ENCODE data around the gene TRIM8. TPM values are rescaled to one million over a fixed set of nuclear protein-coding genes. Genes with fewer than 3 reads are reported as not detected.

Gene TRIM8
- total RNA-seq, 2 donors from 2014 or later = 27.7 to 32.7 TPM

GRCh38 chr10:102605712-102606111 lies 38.6 kb upstream of the TRIM8 start:
- 87 to 95% methylated on average over 3 to 5 of the region's 5 CpGs for WGBS, 2 experiments (ENCODE audit: insufficient coverage in 1 of 2, insufficient read length in 1 of 2)
- H3K4me3 ChIP-seq (ENCODE audit: low read length) = no peak overlapping the region
- H3K9me3 ChIP-seq (ENCODE audit: control insufficient read depth, low read length) = no peaks in the 10 kb centered on the region
- no peak for DNase-seq
- Mint-ChIP-seq H3K36me3 (ENCODE audit: low read depth) (peaks cover 30% of the 10 kb centered on the region), H3K9me3 (no peaks in the 10 kb centered on the region), H3K27me3 (ENCODE audit: insufficient read depth) (no peaks in the 10 kb centered on the region), H3K27ac (no peak overlapping the region), H3K4me3 (no peak overlapping the region), H3K4me1 (peaks cover 4% of the 10 kb centered on the region)
- no peak overlapping the region for H3K9ac ChIP-seq (ENCODE audit: extremely low read depth, low read length, poor library complexity, severe bottlenecking)
- H3K27me3 ChIP-seq (ENCODE audit: control insufficient read depth, insufficient read depth, low read length, poor library complexity, severe bottlenecking) = no peaks in the 10 kb centered on the region
- TF ChIP-seq, protein P1, sequence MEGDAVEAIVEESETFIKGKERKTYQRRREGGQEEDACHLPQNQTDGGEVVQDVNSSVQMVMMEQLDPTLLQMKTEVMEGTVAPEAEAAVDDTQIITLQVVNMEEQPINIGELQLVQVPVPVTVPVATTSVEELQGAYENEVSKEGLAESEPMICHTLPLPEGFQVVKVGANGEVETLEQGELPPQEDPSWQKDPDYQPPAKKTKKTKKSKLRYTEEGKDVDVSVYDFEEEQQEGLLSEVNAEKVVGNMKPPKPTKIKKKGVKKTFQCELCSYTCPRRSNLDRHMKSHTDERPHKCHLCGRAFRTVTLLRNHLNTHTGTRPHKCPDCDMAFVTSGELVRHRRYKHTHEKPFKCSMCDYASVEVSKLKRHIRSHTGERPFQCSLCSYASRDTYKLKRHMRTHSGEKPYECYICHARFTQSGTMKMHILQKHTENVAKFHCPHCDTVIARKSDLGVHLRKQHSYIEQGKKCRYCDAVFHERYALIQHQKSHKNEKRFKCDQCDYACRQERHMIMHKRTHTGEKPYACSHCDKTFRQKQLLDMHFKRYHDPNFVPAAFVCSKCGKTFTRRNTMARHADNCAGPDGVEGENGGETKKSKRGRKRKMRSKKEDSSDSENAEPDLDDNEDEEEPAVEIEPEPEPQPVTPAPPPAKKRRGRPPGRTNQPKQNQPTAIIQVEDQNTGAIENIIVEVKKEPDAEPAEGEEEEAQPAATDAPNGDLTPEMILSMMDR (conservative IDR thresholded peaks at IDR 0.05) = no peak
- peaks cover 3% of the 10 kb centered on the region for H3K4me1 ChIP-seq (ENCODE audit: control insufficient read depth, insufficient read depth, low read length)
- peaks cover 8% of the 10 kb centered on the region for H3K36me3 ChIP-seq (ENCODE audit: control insufficient read depth, insufficient read depth, low read length)
- H3K27ac ChIP-seq (ENCODE audit: low read depth, low read length) = no peak overlapping the region

DNA sequence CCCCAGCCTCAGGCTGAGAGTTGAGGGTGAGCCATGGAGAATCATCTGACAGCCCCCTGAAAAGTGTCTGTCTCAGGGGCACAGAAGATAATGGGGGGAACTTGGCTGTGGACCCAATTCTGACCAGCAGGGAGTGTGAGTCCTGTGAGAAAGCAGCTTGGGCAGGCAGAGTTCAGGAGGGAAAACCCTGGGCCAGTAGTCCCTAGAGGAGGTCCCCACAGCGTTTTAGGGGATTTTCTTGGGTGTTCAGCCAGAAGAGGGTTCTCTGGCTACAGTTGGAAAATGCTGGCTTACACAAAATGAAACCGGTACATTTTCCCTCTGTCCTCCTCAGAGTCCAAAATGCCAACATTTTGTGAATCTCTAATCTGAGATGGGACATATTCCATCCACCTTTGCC lies 35.8 kb upstream of the TRIM8 start:
- peaks cover 8% of the 10 kb centered on the region for H3K36me3 ChIP-seq (ENCODE audit: control insufficient read depth, insufficient read depth, low read length)
- Mint-ChIP-seq H3K4me1 (peaks cover 20% of the 10 kb centered on the region), H3K27ac (no peak overlapping the region), H3K36me3 (ENCODE audit: low read depth) (peaks cover 20% of the 10 kb centered on the region), H3K9me3 (no peaks in the 10 kb centered on the region), H3K27me3 (ENCODE audit: insufficient read depth) (no peaks in the 10 kb centered on the region), H3K4me3 (no peak overlapping the region)
- peak; percentile 47 for DNase-seq
- TF ChIP-seq, protein P1 (conservative IDR thresholded peaks at IDR 0.05) = peak; percentile 54
- 80 to 100% methylated on average over 1 to 2 of the region's 2 CpGs for WGBS, 2 experiments (ENCODE audit: insufficient coverage in 1 of 2, insufficient read length in 1 of 2)
- no peaks in the 10 kb centered on the region for H3K27me3 ChIP-seq (ENCODE audit: control insufficient read depth, insufficient read depth, low read length, poor library complexity, severe bottlenecking)
- H3K9me3 ChIP-seq (ENCODE audit: control insufficient read depth, low read length) = no peaks in the 10 kb centered on the region
- H3K9ac ChIP-seq (ENCODE audit: extremely low read depth, low read length, poor library complexity, severe bottlenecking) = no peak overlapping the region
- H3K4me3 ChIP-seq (ENCODE audit: low read length) = no peak overlapping the region
- H3K27ac ChIP-seq (ENCODE audit: low read depth, low read length) = no peak overlapping the region
- H3K4me1 ChIP-seq (ENCODE audit: control insufficient read depth, insufficient read depth, low read length) = peaks cover 11% of the 10 kb centered on the region

GRCh38 chr10:102610441-102610887 lies 33.8 kb upstream of the TRIM8 start:
- no peak for DNase-seq
- Histone ChIP-seq H3K27ac (ENCODE audit: low read depth, low read length) (no peak overlapping the region), H3K4me3 (ENCODE audit: low read length) (no peak overlapping the region), H3K9ac (ENCODE audit: extremely low read depth, low read length, poor library complexity, severe bottlenecking) (no peak overlapping the region), H3K27me3 (ENCODE audit: control insufficient read depth, insufficient read depth, low read length, poor library complexity, severe bottlenecking) (no peaks in the 10 kb centered on the region), H3K36me3 (ENCODE audit: control insufficient read depth, insufficient read depth, low read length) (peaks cover 2% of the 10 kb centered on the region), H3K4me1 (ENCODE audit: control insufficient read depth, insufficient read depth, low read length) (peaks cover 11% of the 10 kb centered on the region), H3K9me3 (ENCODE audit: control insufficient read depth, low read length) (no peaks in the 10 kb centered on the region)
- Mint-ChIP-seq H3K9me3 (no peaks in the 10 kb centered on the region), H3K27ac (no peak overlapping the region), H3K4me1 (peaks cover 23% of the 10 kb centered on the region), H3K4me3 (no peak overlapping the region), H3K36me3 (ENCODE audit: low read depth) (peaks cover 12% of the 10 kb centered on the region), H3K27me3 (ENCODE audit: insufficient read depth) (no peaks in the 10 kb centered on the region)
- TF ChIP-seq, protein P1 (conservative IDR thresholded peaks at IDR 0.05) = no peak
- 94 to 98% methylated on average over 10 of the region's 10 CpGs for WGBS, 2 experiments (ENCODE audit: insufficient coverage in 1 of 2, insufficient read length in 1 of 2)

All from endodermal cell (in vitro differentiated cells).